HAP-1 (cell line): ENCODE data around the gene DUSP10.

Experiments
- DNase-seq, 2 experiments: peaks; one replicate each; pipeline ENCODE4 v3.0.0-alpha.2; 2016 to 2020; ENCODE audit warnings: low spot score in 2 of 2
- H3K27me3 ChIP-seq: fragments of 250-450 bp; sonication (Bioruptor Pico); 2 replicates; pipeline ENCODE4 v1.5.1; 2020; ENCODE audit warnings: low read depth, mild to moderate bottlenecking, moderate library complexity
- H3K36me3 ChIP-seq: fragments of 250-450 bp; sonication (Bioruptor Pico); replicated peaks from 2 replicates; pipeline ENCODE4 v1.5.1; 2020; ENCODE audit warnings: mild to moderate bottlenecking
- H3K4me1 ChIP-seq: fragments of 250-450 bp; sonication (Bioruptor Pico); 2 replicates; pipeline ENCODE4 v1.5.1; 2020; ENCODE audit warnings: mild to moderate bottlenecking
- H3K4me3 ChIP-seq: fragments of 250-450 bp; sonication (Bioruptor Pico); 2 replicates; pipeline ENCODE4 v1.5.1; 2020; ENCODE audit warnings: mild to moderate bottlenecking, moderate library complexity
- H3K9me3 ChIP-seq: fragments of 250-450 bp; sonication (Bioruptor Pico); 2 replicates; pipeline ENCODE4 v1.5.1; 2020; ENCODE audit warnings: mild to moderate bottlenecking, moderate library complexity
- in situ Hi-C: fragments of 300-500 bp; cut with MboI; formaldehyde crosslinking; loops from 3 replicates; pipeline ENCODE4 v1.14.3; 2020; ENCODE audit warnings: low sequenced_read_pairs, inconsistent platforms, mixed read lengths

Gene DUSP10

DNA sequence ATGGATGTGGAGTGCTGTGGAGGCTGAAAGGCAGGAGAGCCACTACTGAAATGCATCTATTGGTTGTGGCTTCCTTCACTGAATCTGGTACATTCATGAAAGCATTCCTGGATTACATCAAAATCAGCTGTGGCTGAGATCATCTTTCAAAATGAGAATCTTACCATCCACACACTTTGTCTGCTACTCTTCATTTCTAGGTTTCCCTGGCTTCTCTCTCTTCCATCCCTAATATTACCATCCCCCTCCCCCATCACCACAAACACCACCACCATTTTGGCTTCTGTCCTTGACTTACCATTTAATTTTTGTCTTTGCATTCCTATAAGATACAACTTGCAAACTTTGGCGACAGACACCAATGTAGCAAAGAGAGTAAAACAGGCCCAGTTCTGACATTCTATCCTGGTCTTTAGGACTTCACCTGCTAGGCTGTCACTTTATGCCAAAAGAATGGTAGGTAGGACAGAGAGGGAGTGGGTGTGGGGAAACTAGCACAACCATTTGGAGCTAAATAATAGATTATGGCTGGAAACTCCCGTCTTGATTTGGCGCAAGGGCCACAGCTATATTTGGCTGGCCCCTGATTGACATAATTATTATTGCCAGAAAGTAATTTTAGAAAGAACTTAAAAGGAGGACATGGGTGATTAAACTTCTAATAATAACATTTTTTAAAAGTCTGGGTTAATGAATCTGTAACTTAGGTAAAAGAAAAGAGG, 15.1 kb upstream of the DUSP10 start:
- Histone ChIP-seq H3K9me3 (no peaks in the 10 kb centered on the region), H3K36me3 (no peaks in the 10 kb centered on the region), H3K4me3 (no peak overlapping the region), H3K27me3 (no peaks in the 10 kb centered on the region), H3K4me1 (no peaks in the 10 kb centered on the region)
- in situ Hi-C loops: no loop called here
- no peak for DNase-seq

GRCh38 chr1:221753828-221754188, 11.9 kb upstream of the DUSP10 start:
- no peak for DNase-seq
- no peaks in the 10 kb centered on the region for H3K36me3 ChIP-seq
- no peaks in the 10 kb centered on the region for H3K27me3 ChIP-seq
- in situ Hi-C loops: no loop called here
- H3K4me3 ChIP-seq: no peak overlapping the region
- no peaks in the 10 kb centered on the region for H3K4me1 ChIP-seq
- no peaks in the 10 kb centered on the region for H3K9me3 ChIP-seq

DNA sequence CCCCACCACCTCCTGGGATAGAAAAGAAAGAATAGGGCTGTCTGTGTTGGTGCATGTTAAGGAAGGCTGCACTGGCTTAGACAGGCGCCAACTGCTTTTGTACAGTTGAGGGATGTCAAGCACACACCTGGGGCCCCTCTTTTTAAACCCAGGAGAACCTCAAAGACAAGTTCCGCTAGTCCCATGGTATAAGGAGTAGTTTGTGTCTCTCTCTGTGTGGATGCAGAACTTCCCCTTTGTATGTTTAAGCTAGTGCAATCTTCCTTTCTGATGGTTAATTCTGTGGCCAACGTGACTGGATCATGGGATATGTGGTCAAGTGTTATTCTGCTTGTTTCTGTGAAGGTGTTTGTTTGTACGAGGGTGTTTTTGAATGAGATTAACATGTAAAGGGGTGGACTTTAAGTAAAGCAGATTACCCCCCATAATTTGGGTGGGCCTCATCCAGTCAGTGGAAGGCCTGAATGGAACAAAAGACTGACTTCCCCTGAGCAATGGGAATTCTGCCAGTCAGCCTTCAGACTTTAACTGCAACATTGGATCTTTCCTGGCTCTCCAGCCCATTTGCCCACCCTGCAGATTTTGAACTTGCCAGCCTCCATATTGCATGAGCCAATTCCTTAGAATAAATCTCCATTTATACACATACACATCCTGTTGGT, 9.5 kb upstream of the DUSP10 start:
- in situ Hi-C loops: no loop called here
- Histone ChIP-seq H3K27me3 (no peaks in the 10 kb centered on the region), H3K36me3 (no peaks in the 10 kb centered on the region), H3K4me1 (no peaks in the 10 kb centered on the region), H3K9me3 (no peaks in the 10 kb centered on the region), H3K4me3 (no peak overlapping the region)
- no peak for DNase-seq

- Histone ChIP-seq H3K36me3 (no peaks in the 10 kb centered on the region), H3K4me3 (no peak overlapping the region), H3K9me3 (no peaks in the 10 kb centered on the region), H3K27me3 (no peaks in the 10 kb centered on the region), H3K4me1 (no peaks in the 10 kb centered on the region)
- DNase-seq: no peak
- in situ Hi-C loops: no loop called here
Measured at GRCh38 chr1:221748981-221749380, 7.1 kb upstream of the DUSP10 start.

- DNase-seq: no peak
- Histone ChIP-seq H3K27me3 (no peaks in the 10 kb centered on the region), H3K4me3 (no peak overlapping the region), H3K9me3 (no peaks in the 10 kb centered on the region), H3K36me3 (no peaks in the 10 kb centered on the region), H3K4me1 (peaks cover 3% of the 10 kb centered on the region)
- in situ Hi-C loops: no loop called here
Measured at GRCh38 chr1:221747839-221748238, 6.0 kb upstream of the DUSP10 start.

- Histone ChIP-seq H3K27me3 (no peaks in the 10 kb centered on the region), H3K36me3 (no peaks in the 10 kb centered on the region), H3K4me1 (peaks cover 3% of the 10 kb centered on the region), H3K9me3 (no peaks in the 10 kb centered on the region), H3K4me3 (peak overlapping the region; percentile 72)
- no peak for DNase-seq
- in situ Hi-C loops: no loop called here
Measured at GRCh38 chr1:221743416-221744208, 1.7 kb upstream of the DUSP10 start.

GRCh38 chr1:221742555-221743415, 896 bp upstream of the DUSP10 start:
- in situ Hi-C loops: no loop called here
- Histone ChIP-seq H3K4me3 (peak overlapping the region; percentile 72), H3K9me3 (no peaks in the 10 kb centered on the region), H3K27me3 (no peaks in the 10 kb centered on the region), H3K36me3 (no peaks in the 10 kb centered on the region), H3K4me1 (peaks cover 3% of the 10 kb centered on the region)
- peak; percentile 34 to 76 for DNase-seq

GRCh38 chr1:221740993-221741702, 741 bp downstream of the DUSP10 start:
- Histone ChIP-seq H3K9me3 (no peaks in the 10 kb centered on the region), H3K27me3 (no peaks in the 10 kb centered on the region), H3K4me3 (peak overlapping the region; percentile 72), H3K4me1 (peaks cover 3% of the 10 kb centered on the region), H3K36me3 (no peaks in the 10 kb centered on the region)
- in situ Hi-C loops: no loop called here
- DNase-seq: peak in 1 of 2 experiments; percentile 40

DNA sequence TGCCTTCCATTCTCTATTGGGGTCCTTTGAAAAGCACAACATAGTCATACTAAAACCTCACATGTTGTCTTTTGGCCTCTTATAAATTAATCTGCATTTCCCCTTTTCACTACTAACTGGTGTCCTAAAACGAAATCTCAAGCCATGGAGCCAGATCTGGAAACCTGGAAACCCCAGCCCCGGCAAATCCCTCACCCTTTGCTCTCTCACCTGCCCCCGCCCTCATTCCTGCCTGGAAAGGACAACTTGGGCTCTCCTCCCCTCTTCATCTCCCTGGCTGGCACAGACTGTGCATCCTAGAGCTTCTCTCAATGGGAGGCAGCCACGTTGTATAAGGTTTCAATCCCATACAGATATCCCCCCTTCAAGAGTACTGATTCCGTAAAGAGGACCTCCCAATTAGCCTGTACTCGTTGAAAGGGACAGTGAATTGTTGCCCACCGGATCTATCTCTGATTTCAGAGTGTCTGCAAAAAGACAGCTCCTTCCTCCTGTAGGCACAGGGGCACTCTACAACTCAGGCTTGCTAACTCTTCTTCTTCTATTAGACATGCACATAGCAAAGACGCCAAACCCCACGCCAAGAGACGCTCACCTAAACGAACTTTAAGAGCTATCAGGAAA, 1.4 kb downstream of the DUSP10 start:
- no peaks in the 10 kb centered on the region for H3K9me3 ChIP-seq
- in situ Hi-C loops: no loop called here
- no peak for DNase-seq

GRCh38 chr1:221739677-221740025, 2.2 kb downstream of the DUSP10 start:
- peaks cover 3% of the 10 kb centered on the region for H3K4me1 ChIP-seq
- no peaks in the 10 kb centered on the region for H3K36me3 ChIP-seq
- H3K27me3 ChIP-seq: no peaks in the 10 kb centered on the region
- no peak for DNase-seq
- H3K9me3 ChIP-seq: no peaks in the 10 kb centered on the region
- in situ Hi-C loops: no loop called here
- H3K4me3 ChIP-seq: no peak overlapping the region

More for the DNA sequence above, 1.4 kb downstream of the DUSP10 start:
- Histone ChIP-seq H3K4me3 (peak overlapping the region; percentile 72), H3K4me1 (peaks cover 3% of the 10 kb centered on the region), H3K27me3 (no peaks in the 10 kb centered on the region), H3K36me3 (no peaks in the 10 kb centered on the region)

DNA sequence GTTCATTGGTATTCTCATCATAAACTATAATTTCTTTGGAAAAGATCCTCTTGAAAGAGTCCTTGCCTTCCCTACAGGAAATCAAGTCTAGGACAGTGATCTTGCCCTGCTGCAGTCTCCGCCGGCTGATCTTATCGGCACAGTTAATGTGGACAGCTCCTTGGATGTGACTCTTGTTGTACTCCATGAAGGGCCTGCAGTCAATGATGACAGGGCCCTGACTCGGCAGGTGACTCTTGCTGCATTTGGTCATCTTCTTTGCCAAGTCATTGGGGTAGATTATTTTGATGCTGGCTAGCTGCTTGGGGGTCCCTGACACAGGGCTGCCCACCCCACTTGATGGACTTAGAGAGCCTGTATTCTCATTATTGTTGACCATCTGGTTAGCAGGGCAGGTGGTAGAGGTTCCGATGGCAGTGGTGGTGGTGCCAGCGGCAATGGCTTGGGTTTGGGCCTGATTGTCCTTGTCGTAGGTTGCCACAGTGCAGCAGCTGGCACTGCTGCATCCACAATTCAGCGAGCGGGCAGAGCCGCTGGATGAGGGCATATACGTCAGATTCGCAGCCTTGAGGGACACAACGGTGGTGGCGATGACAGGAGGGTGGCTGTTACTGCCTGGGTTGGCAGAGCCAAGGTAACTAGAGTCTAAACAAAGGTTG, 2.7 kb downstream of the DUSP10 start:
- H3K27me3 ChIP-seq: no peaks in the 10 kb centered on the region; the same call in 1 of the 2 replicates
- no peaks in the 10 kb centered on the region for H3K9me3 ChIP-seq
- DNase-seq: no peak
- in situ Hi-C loops: no loop called here
- peaks cover 3% of the 10 kb centered on the region for H3K4me1 ChIP-seq
- H3K4me3 ChIP-seq: no peak overlapping the region
- no peaks in the 10 kb centered on the region for H3K36me3 ChIP-seq

GRCh38 chr1:221736714-221737113, 5.2 kb downstream of the DUSP10 start:
- no peak for DNase-seq
- Histone ChIP-seq H3K9me3 (no peaks in the 10 kb centered on the region), H3K4me3 (no peak overlapping the region), H3K4me1 (peaks cover 5% of the 10 kb centered on the region; the same call in 1 of the 2 replicates), H3K27me3 (no peaks in the 10 kb centered on the region; the same call in 1 of the 2 replicates), H3K36me3 (no peaks in the 10 kb centered on the region)
- in situ Hi-C loops: no loop called here
